Stomach (tissue), 9 donors: Measurements from ENCODE around the gene FAM184A. TPM values are rescaled to one million over a fixed set of nuclear protein-coding genes. Genes with fewer than 3 reads are reported as not detected.
A peak's percentile ranks its signal among the peaks of the same experiment; 100 is the strongest.
"Not testable (repeated sequence)": the region's sequence is repeated elsewhere in the genome, so short reads cannot be mapped to it uniquely, and the experiment has no call there.

Experiments
- DNase-seq, 2 donors: peaks; one replicate each; pipeline versions ENCODE4 v3.0.0 to v3.0.0-alpha.2; 2013 to 2019
- H3K27ac ChIP-seq, 5 donors: fragments of 200-600 bp in 4 of 5; sonication (generic) in 4 of 5; one replicate each; pipeline ENCODE4 v1.5.1; 2013 to 2019; ENCODE audit warnings: mild to moderate bottlenecking in 1 of 5, moderate library complexity in 1 of 5
- H3K27me3 ChIP-seq, 3 donors: fragments of 200-600 bp; sonication (generic); one replicate each; pipeline ENCODE4 v1.5.1; 2017 to 2019; ENCODE audit warnings: mixed run types in 1 of 3
- H3K36me3 ChIP-seq, 4 donors: fragments of 200-600 bp; sonication (generic); 1 replicate in 3 of 4; 2 replicates in 1 of 4; pipeline ENCODE4 v1.5.1; 2016 to 2019
- H3K4me1 ChIP-seq, 4 donors: fragments of 200-600 bp; sonication (generic); one replicate each; pipeline ENCODE4 v1.5.1; 2016 to 2019
- H3K4me3 ChIP-seq, 4 donors: fragments of 200-600 bp; sonication (generic) in 3 of 4; one replicate each; pipeline ENCODE4 v1.5.1; 2016 to 2019; ENCODE audit warnings: mild to moderate bottlenecking in 1 of 4
- H3K9me3 ChIP-seq, 4 donors: fragments of 200-600 bp; sonication (generic); one replicate each; pipeline ENCODE4 v1.5.1; 2016 to 2019
- CTCF ChIP-seq, 7 experiments: fragments of 450-650 bp in 4 of 7; fragments of 200-600 bp in 3 of 7; sonication (generic) in 3 of 7; IDR thresholded peaks; one replicate each; pipeline ENCODE4 v1.5.1; 2016 to 2019; ENCODE audit warnings: antibody characterized with exemption in 7 of 7, control low read depth in 2 of 7, mild to moderate bottlenecking in 1 of 7
- EP300 ChIP-seq: sonication (generic); formaldehyde crosslinking; IDR thresholded peaks from one replicate; pipeline ENCODE4 v1.6.1; 2017; ENCODE audit warnings: antibody characterized with exemption
- POLR2A ChIP-seq, 4 donors: fragments of 450-650 bp; IDR thresholded peaks; one replicate each; pipeline ENCODE4 v1.6.1; 2016; ENCODE audit warnings: antibody characterized with exemption in 4 of 4, control low read depth in 2 of 4, mild to moderate bottlenecking in 1 of 4, moderate library complexity in 1 of 4
- POLR2AphosphoS5 ChIP-seq, 3 donors: sonication (generic); formaldehyde crosslinking; IDR thresholded peaks; one replicate each; pipeline ENCODE4 v1.6.1; 2016; ENCODE audit warnings: antibody characterized with exemption in 3 of 3
- WGBS, 5 donors: extraction: QIAGEN DNeasy Blood & Tissue Kit in 3 of 5; methylation state at CpG; one replicate each; pipeline versions ENCODE4 v1.1.5 to v1.1.7; 2013 to 2018; 5-methylcytosine and 5-hydroxymethylcytosine counted together
- intact Hi-C: fragments of 100-400 bp; cut with DNase I; formaldehyde crosslinking; loops from one replicate; pipeline ENCODE4 v1.15.1; 2023; ENCODE audit warnings: low total_unique reads
- polyA plus RNA-seq, 3 donors: library from polyadenylated mRNA; stranded (reverse); fragments of 200-250 nt; gene quantifications; one replicate each; pipeline ENCODE4 v1.2.3, GENCODE V29; 2013
- total RNA-seq, 5 donors: library from RNA; depleted of rRNA; stranded (reverse); fragments of >200 nt; gene quantifications; one replicate each; pipeline versions ENCODE4 v1.1.0 to v1.2.3, GENCODE V29; 2014 to 2016
- donor health status: healthy with polysubstance abuse.
- donor health status: Bipolar disorder and iron deficiency.
- donor health status: healthy.

The FAM184A gene
- total and polyA plus RNA-seq, 8 donors: under 0.01 to 8.3 (median 2.6) TPM; not detected in 1

GRCh38 chr6:119006974-119007373 is 71.5 kb downstream of the FAM184A start:
- DNase-seq: no peak
- Histone ChIP-seq H3K27ac (no peak overlapping the region), H3K4me1 (no peaks in the 10 kb centered on the region), H3K4me3 (no peak overlapping the region), H3K36me3 (peaks cover 0 to 18% (median 0%) of the 10 kb centered on the region in 4 donors), H3K27me3 (no peaks in the 10 kb centered on the region), H3K9me3 (peaks cover 0 to 10% (median 3%) of the 10 kb centered on the region in 4 donors)
- intact Hi-C loops: no loop called here
- no peak for TF ChIP-seq EP300
- no peak for TF ChIP-seq POLR2A (IDR thresholded peaks at IDR 0.05)
- TF ChIP-seq CTCF (IDR thresholded peaks at IDR 0.05): no peak
- no peak for TF ChIP-seq POLR2AphosphoS5 (IDR thresholded peaks at IDR 0.05)
- 87 to 97% (median 93%) methylated on average over 2 of the region's 2 CpGs for WGBS, 5 donors

- H3K36me3 ChIP-seq: peaks cover 0 to 7% (median 0%) of the 10 kb centered on the region in 4 donors
- no peaks in the 10 kb centered on the region for H3K9me3 ChIP-seq
- TF ChIP-seq POLR2AphosphoS5 (IDR thresholded peaks at IDR 0.05): no peak
- TF ChIP-seq CTCF (IDR thresholded peaks at IDR 0.05): no peak
- no peak for TF ChIP-seq POLR2A (IDR thresholded peaks at IDR 0.05)
- TF ChIP-seq EP300: no peak
- H3K4me1 ChIP-seq: no peaks in the 10 kb centered on the region
- intact Hi-C loops: no loop called here
- no peak overlapping the region for H3K27ac ChIP-seq
- DNase-seq: no peak
- H3K27me3 ChIP-seq: no peaks in the 10 kb centered on the region
- H3K4me3 ChIP-seq: no peak overlapping the region
- WGBS, 5 donors: 69 to 89% (median 80%) methylated on average over 1 of the region's 1 CpG
These were observed 76.4 kb downstream of the FAM184A start for GRCh38 chr6:119002069-119002468.

GRCh38 chr6:118999494-119000040 is 78.9 kb downstream of the FAM184A start:
- WGBS, 5 donors: 29 to 71% (median 36%) methylated on average over 1 of the region's 1 CpG
- no peak overlapping the region for H3K27ac ChIP-seq
- DNase-seq: peak in 1 of 2 donors; percentile 24

GRCh38 chr6:118997426-118997825 is 81.0 kb downstream of the FAM184A start:
- H3K4me3 ChIP-seq, H3K27me3 ChIP-seq, H3K4me1 ChIP-seq, intact Hi-C loops, H3K9me3 ChIP-seq, DNase-seq, H3K36me3 ChIP-seq, H3K27ac ChIP-seq: not testable (repeated sequence)
- WGBS, 5 donors: 86 to 98% (median 95%) methylated on average over 3 of the region's 3 CpGs

More at GRCh38 chr6:118999494-119000040, 78.9 kb downstream of the FAM184A start:
- Histone ChIP-seq H3K4me3 (no peak overlapping the region), H3K27me3 (no peaks in the 10 kb centered on the region), H3K9me3 (no peaks in the 10 kb centered on the region), H3K36me3 (peaks cover 0 to 7% (median 0%) of the 10 kb centered on the region in 4 donors), H3K4me1 (no peaks in the 10 kb centered on the region)
- intact Hi-C loops: no loop called here
- TF ChIP-seq CTCF (IDR thresholded peaks at IDR 0.05) (no peak), POLR2A (IDR thresholded peaks at IDR 0.05) (no peak), EP300 (no peak), POLR2AphosphoS5 (IDR thresholded peaks at IDR 0.05) (no peak)

GRCh38 chr6:118996289-118996820 is 82.1 kb downstream of the FAM184A start:
- Histone ChIP-seq H3K4me1 (no peaks in the 10 kb centered on the region), H3K36me3 (peaks cover 0 to 7% (median 0%) of the 10 kb centered on the region in 4 donors), H3K27me3 (no peaks in the 10 kb centered on the region), H3K4me3 (no peak overlapping the region), H3K27ac (no peak overlapping the region), H3K9me3 (no peaks in the 10 kb centered on the region)
- 91 to 95% (median 94%) methylated on average over 4 of the region's 4 CpGs for WGBS, 5 donors
- DNase-seq: no peak
- intact Hi-C loops: no loop called here
- TF ChIP-seq POLR2AphosphoS5 (IDR thresholded peaks at IDR 0.05) (no peak), POLR2A (IDR thresholded peaks at IDR 0.05) (no peak), EP300 (no peak), CTCF (IDR thresholded peaks at IDR 0.05) (no peak)
